ENCODE measurements around the gene CDIPT.

DNA sequence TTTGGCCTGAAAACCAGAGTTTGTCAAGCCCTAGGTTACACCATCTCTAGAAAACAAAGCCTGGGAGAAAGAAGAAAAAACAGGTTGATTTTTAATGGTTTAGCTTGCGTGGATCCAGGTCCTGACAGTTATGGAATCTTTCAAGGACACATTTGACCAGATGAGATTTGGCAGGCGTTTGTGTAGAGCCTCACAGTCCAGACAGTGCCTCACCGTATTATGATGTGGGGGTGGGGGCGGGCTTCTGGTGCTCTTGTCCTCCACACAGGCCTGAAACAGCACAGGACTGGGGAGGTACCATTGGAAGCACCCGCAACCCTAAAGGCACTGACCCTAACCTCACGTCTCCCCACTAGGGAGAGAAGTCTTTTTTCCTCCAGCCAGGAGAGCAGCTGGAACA, 23.2 kb downstream of the CDIPT start:
- TF ChIP-seq, protein P1, sequence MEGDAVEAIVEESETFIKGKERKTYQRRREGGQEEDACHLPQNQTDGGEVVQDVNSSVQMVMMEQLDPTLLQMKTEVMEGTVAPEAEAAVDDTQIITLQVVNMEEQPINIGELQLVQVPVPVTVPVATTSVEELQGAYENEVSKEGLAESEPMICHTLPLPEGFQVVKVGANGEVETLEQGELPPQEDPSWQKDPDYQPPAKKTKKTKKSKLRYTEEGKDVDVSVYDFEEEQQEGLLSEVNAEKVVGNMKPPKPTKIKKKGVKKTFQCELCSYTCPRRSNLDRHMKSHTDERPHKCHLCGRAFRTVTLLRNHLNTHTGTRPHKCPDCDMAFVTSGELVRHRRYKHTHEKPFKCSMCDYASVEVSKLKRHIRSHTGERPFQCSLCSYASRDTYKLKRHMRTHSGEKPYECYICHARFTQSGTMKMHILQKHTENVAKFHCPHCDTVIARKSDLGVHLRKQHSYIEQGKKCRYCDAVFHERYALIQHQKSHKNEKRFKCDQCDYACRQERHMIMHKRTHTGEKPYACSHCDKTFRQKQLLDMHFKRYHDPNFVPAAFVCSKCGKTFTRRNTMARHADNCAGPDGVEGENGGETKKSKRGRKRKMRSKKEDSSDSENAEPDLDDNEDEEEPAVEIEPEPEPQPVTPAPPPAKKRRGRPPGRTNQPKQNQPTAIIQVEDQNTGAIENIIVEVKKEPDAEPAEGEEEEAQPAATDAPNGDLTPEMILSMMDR (IDR thresholded peaks at IDR 0.05), result no peak
- TF ChIP-seq POLR2A (IDR thresholded peaks at IDR 0.05), result no peak

Data from tibial nerve (tissue), 3 donors.